ENCODE data around the gene MMS19.

DNA sequence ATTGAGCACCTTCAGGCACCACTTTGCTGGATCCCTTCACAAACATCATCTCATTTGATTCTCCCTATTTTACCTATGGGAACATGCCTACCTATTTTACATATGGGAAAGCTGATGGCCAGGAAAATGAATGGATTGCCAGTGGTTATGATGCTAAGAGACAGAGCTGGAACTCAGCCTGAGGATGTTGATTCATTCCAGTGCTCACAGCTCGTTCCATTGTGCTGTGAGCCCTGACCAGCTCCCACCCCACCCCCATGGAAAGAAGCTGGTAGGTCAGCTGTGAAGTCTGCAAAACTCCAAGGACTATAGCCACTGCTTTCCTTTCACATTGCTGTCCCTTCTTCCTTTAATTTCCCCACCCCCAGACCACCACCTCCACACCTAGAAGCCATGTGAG lies 10.1 kb upstream of the MMS19 start:
- TF ChIP-seq POLR2A (IDR thresholded peaks at IDR 0.05), result no peak
- no peak for TF ChIP-seq EP300 (IDR thresholded peaks at IDR 0.05)
